ENCODE results near the gene C2orf68.
"Not testable (repeated sequence)": the region's sequence is repeated elsewhere in the genome, so short reads cannot be mapped to it uniquely, and the experiment has no call there.

C2orf68 gene

GRCh38 chr2:85611705-85612587 is at the start of gene C2orf68:
C2orf68 (minus strand) TSS chr2:85612066; CDS start chr2:85611984, 82 bp downstream.
- Histone ChIP-seq H3K9me3 (no peaks in the 10 kb centered on the region), H3K4me3 (peak within 1 kb of the TSS; percentile 87), H4K20me1 (peaks cover 48% of the 10 kb centered on the region), H3K27me3 (no peaks in the 10 kb centered on the region), H3K4me2 (peak within 1 kb of the TSS; percentile 85), H3K27ac (peak within 1 kb of the TSS; percentile 81), H3K4me1 (peaks cover 35% of the 10 kb centered on the region), H3K9ac (peak within 1 kb of the TSS; percentile 87), H3K36me3 (peaks cover 36% of the 10 kb centered on the region)
- no peak for TF ChIP-seq Cebpa-rat (IDR thresholded peaks at IDR 0.05)

DNA sequence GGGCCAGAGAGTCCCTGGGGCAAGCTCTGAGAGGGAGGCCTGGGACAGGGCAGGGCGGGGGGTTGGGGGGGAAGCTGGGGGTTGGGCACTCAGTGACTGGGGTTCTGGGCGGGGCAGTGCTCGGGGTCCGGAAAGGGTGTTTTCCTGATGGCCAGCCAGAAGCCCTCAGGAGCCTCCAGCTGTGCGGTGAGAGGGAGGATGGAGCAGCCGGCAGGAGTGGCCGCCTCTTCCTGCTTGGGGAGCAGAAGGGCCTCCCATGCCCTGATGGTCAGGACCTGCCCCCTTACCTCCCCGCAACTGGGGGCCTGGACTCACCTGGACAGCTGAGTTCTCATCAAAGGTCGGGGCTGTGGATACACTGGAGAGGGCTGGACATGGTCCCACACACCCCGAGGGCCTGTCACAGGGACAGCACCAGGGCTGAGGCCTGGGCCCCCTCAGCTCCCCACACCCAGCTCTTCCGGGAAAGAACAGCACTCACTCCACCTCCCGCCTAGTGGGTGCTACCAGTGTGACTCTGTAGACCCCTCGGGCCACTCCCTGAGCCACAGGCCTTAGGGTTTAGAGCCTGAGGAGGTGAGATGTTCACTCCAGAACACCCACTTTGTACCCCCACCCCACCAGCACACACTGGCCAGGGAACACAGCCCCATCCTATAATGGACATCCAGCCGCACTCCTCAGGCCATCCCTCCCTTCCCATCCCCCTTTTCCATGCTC is 49.4 kb upstream of the C2orf68 start:
- no peak overlapping the region for H3K9ac ChIP-seq
- H3K27ac ChIP-seq: no peak overlapping the region
- H3K4me1 ChIP-seq: no peaks in the 10 kb centered on the region
- H4K20me1 ChIP-seq: peaks cover 7% of the 10 kb centered on the region; the same call in 1 of the 2 replicates
- peaks cover 28% of the 10 kb centered on the region for H3K36me3 ChIP-seq
- no peaks in the 10 kb centered on the region for H3K27me3 ChIP-seq
- H3K4me3 ChIP-seq: no peak overlapping the region
- no peak for TF ChIP-seq Cebpa-rat (IDR thresholded peaks at IDR 0.05)
- H3K9me3 ChIP-seq: no peaks in the 10 kb centered on the region
- H3K4me2 ChIP-seq: no peak overlapping the region

- no peak for TF ChIP-seq Cebpa-rat (IDR thresholded peaks at IDR 0.05)
- H3K9ac ChIP-seq: no peak overlapping the region
These were observed 48.9 kb upstream of the C2orf68 start for GRCh38 chr2:85660725-85661124.

GRCh38 chr2:85660301-85660700 is 48.4 kb upstream of the C2orf68 start:
- not testable (repeated sequence) for H4K20me1 ChIP-seq, H3K27me3 ChIP-seq, H3K9ac ChIP-seq, H3K4me2 ChIP-seq, H3K9me3 ChIP-seq, H3K27ac ChIP-seq, H3K4me1 ChIP-seq, H3K4me3 ChIP-seq
- peaks cover 38% of the 10 kb centered on the region for H3K36me3 ChIP-seq

More at GRCh38 chr2:85660725-85661124, 48.9 kb upstream of the C2orf68 start:
- no peaks in the 10 kb centered on the region for H3K4me1 ChIP-seq
- H3K4me2 ChIP-seq: no peak overlapping the region
- peaks cover 34% of the 10 kb centered on the region for H3K36me3 ChIP-seq
- H3K27ac ChIP-seq: no peak overlapping the region
- no peak overlapping the region for H3K4me3 ChIP-seq
- no peaks in the 10 kb centered on the region for H3K27me3 ChIP-seq
- peaks cover 7% of the 10 kb centered on the region; the same call in 1 of the 2 replicates for H4K20me1 ChIP-seq
- no peaks in the 10 kb centered on the region for H3K9me3 ChIP-seq

- Histone ChIP-seq H3K9ac (no peak overlapping the region), H4K20me1 (peaks cover 7% of the 10 kb centered on the region; the same call in 1 of the 2 replicates), H3K4me2 (no peak overlapping the region), H3K9me3 (no peaks in the 10 kb centered on the region), H3K27me3 (no peaks in the 10 kb centered on the region), H3K36me3 (peaks cover 45% of the 10 kb centered on the region), H3K27ac (no peak overlapping the region), H3K4me3 (no peak overlapping the region), H3K4me1 (no peaks in the 10 kb centered on the region)
- TF ChIP-seq Cebpa-rat (IDR thresholded peaks at IDR 0.05): no peak
These were observed 47.6 kb upstream of the C2orf68 start for GRCh38 chr2:85659324-85659981.

- H3K4me1 ChIP-seq, H3K9ac ChIP-seq, H4K20me1 ChIP-seq, H3K27ac ChIP-seq, H3K4me2 ChIP-seq, H3K9me3 ChIP-seq, H3K4me3 ChIP-seq, H3K27me3 ChIP-seq: not testable (repeated sequence)
- peaks cover 66% of the 10 kb centered on the region for H3K36me3 ChIP-seq
These were observed 45.5 kb upstream of the C2orf68 start for GRCh38 chr2:85657399-85657798.

DNA sequence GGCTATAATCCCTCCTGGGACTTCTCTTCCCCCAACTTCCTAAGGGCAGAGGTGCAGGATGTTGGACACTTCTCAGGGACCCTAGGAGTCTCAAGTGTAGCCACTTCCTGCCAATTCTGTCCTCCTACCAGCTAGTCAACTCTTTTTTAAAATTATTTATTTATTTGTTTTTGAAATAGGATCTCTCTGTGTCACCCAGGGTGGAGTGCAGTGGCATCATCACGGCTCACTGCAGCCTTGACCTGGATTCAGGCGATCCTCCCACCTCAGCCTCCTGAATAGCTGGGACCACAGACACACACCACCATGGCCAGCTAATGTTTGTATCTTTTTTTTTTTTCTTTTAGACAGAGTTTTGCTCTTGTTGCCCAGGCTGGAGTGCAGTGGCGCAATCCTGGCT is 44.6 kb upstream of the C2orf68 start:
- Histone ChIP-seq H3K9ac (no peak overlapping the region), H3K4me1 (no peaks in the 10 kb centered on the region)

DNA sequence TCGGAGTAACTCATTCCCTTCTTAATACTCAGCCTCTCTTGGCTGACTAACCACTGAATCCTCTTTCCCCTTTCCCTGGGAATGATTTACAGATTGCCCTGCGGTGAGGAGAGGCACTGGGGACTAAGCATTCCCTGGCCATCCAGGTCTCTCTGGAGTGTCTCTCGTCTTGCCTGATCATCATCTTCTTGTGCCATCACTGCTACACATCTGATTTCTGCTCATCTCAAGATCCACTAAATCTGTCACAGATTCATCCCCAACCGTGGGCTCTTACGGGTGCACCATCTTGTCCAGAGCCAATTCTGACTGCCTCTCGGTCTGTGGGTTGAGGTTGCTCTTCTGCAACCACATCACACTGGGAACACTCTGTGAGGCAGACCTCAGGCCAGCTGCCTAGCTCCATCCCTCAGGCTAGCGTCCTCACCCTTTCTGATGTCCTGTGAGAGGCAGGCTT is 44.1 kb upstream of the C2orf68 start:
- Histone ChIP-seq H3K4me2 (no peak overlapping the region), H3K27me3 (no peaks in the 10 kb centered on the region), H3K4me1 (no peaks in the 10 kb centered on the region), H3K4me3 (no peak overlapping the region), H3K36me3 (peaks cover 80% of the 10 kb centered on the region), H3K27ac (no peak overlapping the region), H3K9me3 (no peaks in the 10 kb centered on the region), H3K9ac (no peak overlapping the region), H4K20me1 (peaks cover 7% of the 10 kb centered on the region; the same call in 1 of the 2 replicates)
- no peak for TF ChIP-seq Cebpa-rat (IDR thresholded peaks at IDR 0.05)

More for the DNA sequence above, 44.6 kb upstream of the C2orf68 start:
- Histone ChIP-seq H3K27me3 (no peaks in the 10 kb centered on the region), H3K4me3 (no peak overlapping the region), H3K27ac (no peak overlapping the region), H3K36me3 (peaks cover 75% of the 10 kb centered on the region), H3K4me2 (no peak overlapping the region), H3K9me3 (no peaks in the 10 kb centered on the region), H4K20me1 (peaks cover 7% of the 10 kb centered on the region; the same call in 1 of the 2 replicates)
- TF ChIP-seq Cebpa-rat (IDR thresholded peaks at IDR 0.05): no peak

- no peak overlapping the region for H3K4me2 ChIP-seq
- no peak overlapping the region for H3K9ac ChIP-seq
- peaks cover 90% of the 10 kb centered on the region for H3K36me3 ChIP-seq
- H3K4me3 ChIP-seq: no peak overlapping the region
- no peak overlapping the region for H3K27ac ChIP-seq
- no peaks in the 10 kb centered on the region for H3K27me3 ChIP-seq
- TF ChIP-seq Cebpa-rat (IDR thresholded peaks at IDR 0.05): no peak
- no peaks in the 10 kb centered on the region for H3K9me3 ChIP-seq
- H4K20me1 ChIP-seq: peaks cover 1% of the 10 kb centered on the region; the same call in 1 of the 2 replicates
- no peaks in the 10 kb centered on the region for H3K4me1 ChIP-seq
These were observed 42.1 kb upstream of the C2orf68 start for GRCh38 chr2:85653996-85654395.

All from BLaER1 (cell line).